GM23338 (cell line): ENCODE measurements around the gene EPS8L1. TPM values are rescaled to one million over a fixed set of nuclear protein-coding genes. Genes with fewer than 3 reads are reported as not detected.
"Not testable (repeated sequence)": the region's sequence is repeated elsewhere in the genome, so short reads cannot be mapped to it uniquely, and the experiment has no call there.

ENCODE experiments used
- ATAC-seq: fragments of 200-7000 bp; cut with Tn5 transposase; 3 replicates; pipeline ENCODE4 v1.9.1; 2020
- DNase-seq: peaks from one replicate; pipeline ENCODE4 v3.0.0-alpha.2; 2015; ENCODE audit warnings: low spot score
- H2AFZ ChIP-seq: fragments of 200-600 bp; sonication (generic); 2 replicates; pipeline ENCODE4 v1.8.0; 2016; ENCODE audit warnings: antibody characterized with exemption, mild to moderate bottlenecking, moderate library complexity
- H3F3A ChIP-seq: fragments of 200-600 bp; sonication (generic); replicated peaks from 2 replicates; pipeline ENCODE4 v1.8.0; 2017; ENCODE audit warnings: antibody characterized with exemption, mixed run types, low read depth
- H3K27ac ChIP-seq: fragments of 200-600 bp; sonication (generic); 2 replicates; pipeline ENCODE4 v1.6.1; 2016; ENCODE audit warnings: low read depth
- H3K27me3 ChIP-seq: fragments of 200-600 bp; sonication (generic); 2 replicates; pipeline ENCODE4 v1.8.0; 2016; ENCODE audit warnings: mild to moderate bottlenecking, mixed run types, moderate library complexity; ENCODE audit not compliant: insufficient read depth
- H3K36me3 ChIP-seq: fragments of 200-600 bp; sonication (generic); 2 replicates; pipeline ENCODE4 v1.8.0; 2016; ENCODE audit warnings: mild to moderate bottlenecking; ENCODE audit not compliant: insufficient read depth
- H3K4me1 ChIP-seq: fragments of 200-600 bp; sonication (generic); 2 replicates; pipeline ENCODE4 v1.8.0; 2016; ENCODE audit warnings: mild to moderate bottlenecking, moderate library complexity; ENCODE audit not compliant: insufficient read depth
- H3K4me2 ChIP-seq: fragments of 200-600 bp; sonication (generic); 2 replicates; pipeline ENCODE4 v1.7.1; 2017; ENCODE audit warnings: mixed run types
- H3K4me3 ChIP-seq: fragments of 200-600 bp; sonication (generic); 2 replicates; pipeline ENCODE4 v1.6.1; 2016; ENCODE audit warnings: mixed run types
- H3K79me2 ChIP-seq: fragments of 200-600 bp; sonication (generic); replicated peaks from 2 replicates; pipeline ENCODE4 v1.8.0; 2017; ENCODE audit warnings: mild to moderate bottlenecking; ENCODE audit not compliant: insufficient read depth
- H3K9me2 ChIP-seq: fragments of 200-600 bp; sonication (generic); 2 replicates; pipeline ENCODE4 v1.8.0; 2017; ENCODE audit not compliant: insufficient read depth
- H4K20me1 ChIP-seq: fragments of 200-600 bp; sonication (generic); replicated peaks from 2 replicates; pipeline ENCODE4 v1.8.0; 2017; ENCODE audit warnings: mild to moderate bottlenecking; ENCODE audit not compliant: insufficient read depth
- H3K27ac Mint-ChIP-seq: 2 replicates; pipeline ENCODE4 v1.8.0; 2020; ENCODE audit warnings: inconsistent platforms, mild to moderate bottlenecking, moderate library complexity, mixed read lengths
- H3K27me3 Mint-ChIP-seq: 3 replicates; pipeline ENCODE4 v1.8.0; 2022; ENCODE audit warnings: low read depth, mild to moderate bottlenecking, moderate library complexity, mixed read lengths, inconsistent platforms; ENCODE audit not compliant: insufficient read depth, poor library complexity
- H3K36me3 Mint-ChIP-seq: 3 replicates; pipeline ENCODE4 v1.8.0; 2021; ENCODE audit warnings: low read depth, mild to moderate bottlenecking, inconsistent platforms, moderate library complexity, mixed read lengths
- H3K4me1 Mint-ChIP-seq: 3 replicates; pipeline ENCODE4 v1.8.0; 2020; ENCODE audit warnings: mild to moderate bottlenecking, inconsistent platforms, mixed read lengths
- H3K4me3 Mint-ChIP-seq: 3 replicates; pipeline ENCODE4 v1.8.0; 2021; ENCODE audit warnings: moderate library complexity, mild to moderate bottlenecking, inconsistent platforms, mixed read lengths
- H3K9me3 Mint-ChIP-seq: 3 replicates; pipeline ENCODE4 v1.8.0; 2020; ENCODE audit warnings: moderate library complexity, mild to moderate bottlenecking, inconsistent platforms, mixed read lengths
- CREB1 ChIP-seq: fragments of 250-450 bp; sonication (Bioruptor Pico); IDR thresholded peaks from 2 replicates; pipeline ENCODE4 v1.5.0; 2020; ENCODE audit warnings: low read depth, mild to moderate bottlenecking, moderate library complexity
- EZH2phosphoT487 ChIP-seq: fragments of 200-600 bp; sonication (generic); IDR thresholded peaks from one replicate; pipeline ENCODE4 v1.8.1; 2018; ENCODE audit warnings: antibody characterized with exemption; ENCODE audit not compliant: unreplicated experiment
- JUNB ChIP-seq: IDR thresholded peaks from one replicate; pipeline ENCODE4 v1.6.1; 2016; ENCODE audit warnings: antibody characterized with exemption; ENCODE audit not compliant: unreplicated experiment
- NANOG ChIP-seq: IDR thresholded peaks from 2 replicates; pipeline ENCODE4 v1.6.1; 2016; ENCODE audit warnings: antibody characterized with exemption, borderline replicate concordance
- POLR2AphosphoS5 ChIP-seq: IDR thresholded peaks from 2 replicates; pipeline ENCODE4 v1.6.1; 2016; ENCODE audit warnings: antibody characterized with exemption, low read depth
- STAT1 ChIP-seq: IDR thresholded peaks from one replicate; pipeline ENCODE4 v1.6.1; 2016; ENCODE audit warnings: antibody characterized with exemption; ENCODE audit not compliant: unreplicated experiment
- ZNF114 ChIP-seq: fragments of 250-450 bp; sonication (Bioruptor Pico); IDR thresholded peaks from 2 replicates; pipeline ENCODE4 v1.5.0; 2020; ENCODE audit warnings: mild to moderate bottlenecking, moderate library complexity
- ZNF331 ChIP-seq: fragments of 250-450 bp; sonication (Bioruptor Pico); IDR thresholded peaks from 2 replicates; pipeline ENCODE4 v1.5.0; 2020; ENCODE audit warnings: low read depth, mild to moderate bottlenecking, moderate library complexity
- polyA plus RNA-seq: library from polyadenylated mRNA; unstranded; fragments of >200 nt; fragmentation: Nextera tagmentation; extraction: Ambion mirVana; gene quantifications from 2 replicates; pipeline ENCODE4 v1.2.1, GENCODE V29; 2016
- total RNA-seq: library from RNA; depleted of rRNA; stranded (reverse); fragments of >200 nt; shearing (Covaris generic); gene quantifications from 2 replicates; pipeline ENCODE4 v1.2.3, GENCODE V29; 2014
- TF ChIP-seq, protein P1 (sequence below): IDR thresholded peaks from one replicate; pipeline ENCODE4 v1.6.1; 2018; ENCODE audit warnings: antibody characterized with exemption; ENCODE audit not compliant: unreplicated experiment
- TF ChIP-seq, protein P2 (sequence below): IDR thresholded peaks from 2 replicates; pipeline ENCODE4 v1.6.1; 2016; ENCODE audit warnings: antibody characterized with exemption
- TF ChIP-seq, protein P3 (sequence below), 2 experiments: fragments of 200-600 bp in 1 of 2; sonication (generic) in 1 of 2; conservative IDR thresholded peaks; 2 replicates each; pipeline versions ENCODE4 v1.5.1 to v1.6.1; 2016 to 2017; ENCODE audit warnings: antibody characterized with exemption in 2 of 2, low read depth in 2 of 2, mild to moderate bottlenecking in 2 of 2, moderate library complexity in 1 of 2

The EPS8L1 gene
- total and polyA plus RNA-seq, 2 experiments from 2014 or later: 47.5 to 51.2 TPM

DNA sequence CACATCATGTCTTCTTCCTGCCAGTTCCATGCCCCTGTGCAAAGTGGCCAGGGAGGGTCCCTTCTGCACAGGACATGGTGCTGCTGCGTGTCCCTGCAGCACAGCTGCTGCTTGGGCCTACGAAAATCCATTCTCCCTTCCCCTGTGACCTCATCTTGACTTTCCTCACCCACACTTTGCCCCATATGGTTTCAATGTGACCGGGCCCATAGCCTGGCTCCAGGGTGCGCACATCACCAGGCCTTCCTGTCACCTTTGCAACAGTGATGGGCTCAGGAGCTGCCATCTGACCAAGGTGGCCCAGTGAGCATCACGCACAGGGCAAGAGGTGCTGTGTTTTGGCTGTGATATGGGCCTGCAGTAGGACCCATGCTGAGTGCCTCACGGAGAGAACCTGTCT lies 30.9 kb downstream of the EPS8L1 start (continued):
- TF ChIP-seq, protein P1, sequence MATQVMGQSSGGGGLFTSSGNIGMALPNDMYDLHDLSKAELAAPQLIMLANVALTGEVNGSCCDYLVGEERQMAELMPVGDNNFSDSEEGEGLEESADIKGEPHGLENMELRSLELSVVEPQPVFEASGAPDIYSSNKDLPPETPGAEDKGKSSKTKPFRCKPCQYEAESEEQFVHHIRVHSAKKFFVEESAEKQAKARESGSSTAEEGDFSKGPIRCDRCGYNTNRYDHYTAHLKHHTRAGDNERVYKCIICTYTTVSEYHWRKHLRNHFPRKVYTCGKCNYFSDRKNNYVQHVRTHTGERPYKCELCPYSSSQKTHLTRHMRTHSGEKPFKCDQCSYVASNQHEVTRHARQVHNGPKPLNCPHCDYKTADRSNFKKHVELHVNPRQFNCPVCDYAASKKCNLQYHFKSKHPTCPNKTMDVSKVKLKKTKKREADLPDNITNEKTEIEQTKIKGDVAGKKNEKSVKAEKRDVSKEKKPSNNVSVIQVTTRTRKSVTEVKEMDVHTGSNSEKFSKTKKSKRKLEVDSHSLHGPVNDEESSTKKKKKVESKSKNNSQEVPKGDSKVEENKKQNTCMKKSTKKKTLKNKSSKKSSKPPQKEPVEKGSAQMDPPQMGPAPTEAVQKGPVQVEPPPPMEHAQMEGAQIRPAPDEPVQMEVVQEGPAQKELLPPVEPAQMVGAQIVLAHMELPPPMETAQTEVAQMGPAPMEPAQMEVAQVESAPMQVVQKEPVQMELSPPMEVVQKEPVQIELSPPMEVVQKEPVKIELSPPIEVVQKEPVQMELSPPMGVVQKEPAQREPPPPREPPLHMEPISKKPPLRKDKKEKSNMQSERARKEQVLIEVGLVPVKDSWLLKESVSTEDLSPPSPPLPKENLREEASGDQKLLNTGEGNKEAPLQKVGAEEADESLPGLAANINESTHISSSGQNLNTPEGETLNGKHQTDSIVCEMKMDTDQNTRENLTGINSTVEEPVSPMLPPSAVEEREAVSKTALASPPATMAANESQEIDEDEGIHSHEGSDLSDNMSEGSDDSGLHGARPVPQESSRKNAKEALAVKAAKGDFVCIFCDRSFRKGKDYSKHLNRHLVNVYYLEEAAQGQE: no peak
- TF ChIP-seq POLR2AphosphoS5 (no peak), STAT1 (no peak), CREB1 (CRISPR knock-in tag) (no peak)

DNA sequence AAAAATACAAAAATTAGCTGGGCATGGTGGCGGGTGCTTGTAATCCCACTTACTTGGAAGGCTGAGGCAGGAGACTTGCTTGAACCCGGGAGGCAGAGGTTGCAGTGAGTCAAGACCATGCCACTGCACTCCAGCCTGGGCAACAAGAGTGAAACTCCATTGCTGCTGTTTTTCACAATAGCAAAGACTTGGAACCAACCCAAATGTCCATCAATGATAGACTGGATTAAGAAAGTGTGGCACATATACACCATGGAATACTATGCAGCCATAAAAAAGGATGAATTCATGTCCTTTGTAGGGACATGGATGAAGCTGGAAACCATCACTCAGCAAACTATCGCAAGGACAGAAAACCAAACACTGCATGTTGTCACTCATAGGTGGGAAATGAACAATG lies 31.6 kb downstream of the EPS8L1 start:
- ATAC-seq, H3K9me2 ChIP-seq, DNase-seq, H3K27me3 ChIP-seq, H3K4me1 ChIP-seq, H3K4me3 Mint-ChIP-seq, H3K4me2 ChIP-seq, H3K9me3 Mint-ChIP-seq, H3F3A ChIP-seq, H3K4me3 ChIP-seq, H3K4me1 Mint-ChIP-seq, H3K36me3 ChIP-seq, H3K79me2 ChIP-seq, H3K27me3 Mint-ChIP-seq, H3K27ac ChIP-seq, H3K27ac Mint-ChIP-seq, H2AFZ ChIP-seq: not testable (repeated sequence)
- peaks cover 23% of the 10 kb centered on the region for H3K36me3 Mint-ChIP-seq
- H4K20me1 ChIP-seq: peaks cover 23% of the 10 kb centered on the region; the same call in 1 of the 2 replicates

DNA sequence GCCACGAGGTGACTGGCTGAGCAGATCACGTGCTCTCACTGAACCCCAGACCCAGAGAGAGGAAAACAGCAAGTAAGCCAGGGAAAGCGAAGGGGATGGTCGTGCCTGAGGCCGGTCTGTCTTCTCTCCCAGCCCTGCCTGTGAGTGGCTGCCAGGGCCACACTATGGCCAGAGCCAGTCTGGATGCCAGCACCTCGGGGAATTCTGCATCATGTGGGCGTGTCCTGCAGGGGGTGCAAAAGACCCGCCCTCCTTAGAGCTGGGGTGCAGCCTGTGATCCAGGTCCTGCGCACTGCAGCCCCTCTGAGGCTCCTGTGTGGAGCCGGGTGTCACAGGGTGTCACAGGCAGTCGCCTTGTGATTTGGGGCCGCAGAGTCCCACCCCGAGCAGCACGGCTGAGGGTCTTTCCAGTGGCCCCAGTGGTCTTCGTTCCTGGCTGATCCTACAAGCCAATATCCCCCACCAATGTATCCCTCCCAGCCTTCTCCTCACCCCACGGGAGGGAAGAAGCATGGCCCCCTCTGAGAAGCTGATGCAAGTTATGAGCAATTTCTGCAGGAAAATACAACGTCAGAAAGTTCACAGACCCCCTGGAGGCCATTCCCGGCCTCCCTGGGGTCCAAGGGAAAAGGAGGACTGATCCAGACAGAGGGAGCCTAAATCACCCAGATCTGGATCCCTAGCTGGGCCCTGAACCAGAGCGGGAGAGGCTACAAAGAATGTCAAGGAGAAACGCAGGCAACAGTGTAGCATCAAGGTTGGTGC lies 34.0 kb downstream of the EPS8L1 start:
- H3K36me3 Mint-ChIP-seq: peaks cover 13% of the 10 kb centered on the region; the same call in 2 of the 3 replicates
- H3K36me3 ChIP-seq: no peaks in the 10 kb centered on the region
- peak overlapping the region; percentile 77; the same call in 1 of the 2 replicates for H3K27ac Mint-ChIP-seq
- no peak for DNase-seq
- no peaks in the 10 kb centered on the region; the same call in 2 of the 3 replicates for H3K9me3 Mint-ChIP-seq
- peaks cover 14% of the 10 kb centered on the region; the same call in 1 of the 2 replicates for H3K4me1 ChIP-seq
- no peak overlapping the region for H3K27ac ChIP-seq
- H3K27me3 Mint-ChIP-seq: peaks cover 5% of the 10 kb centered on the region
- H3K4me3 ChIP-seq: no peak overlapping the region
- no peak; the same call in 2 of the 3 replicates for ATAC-seq
- no peaks in the 10 kb centered on the region for H3K9me2 ChIP-seq
- H3K4me2 ChIP-seq: no peak overlapping the region
- no peak overlapping the region; the same call in 2 of the 3 replicates for H3K4me3 Mint-ChIP-seq
- H3F3A ChIP-seq: no peaks in the 10 kb centered on the region
- H3K79me2 ChIP-seq: peaks cover 19% of the 10 kb centered on the region
- no peaks in the 10 kb centered on the region for H3K27me3 ChIP-seq
- H2AFZ ChIP-seq: no peak overlapping the region
- peaks cover 9% of the 10 kb centered on the region for H3K4me1 Mint-ChIP-seq
- peaks cover 30% of the 10 kb centered on the region for H4K20me1 ChIP-seq
- TF ChIP-seq ZNF114 (CRISPR knock-in tag) (no peak), NANOG (no peak), CREB1 (CRISPR knock-in tag) (no peak), EZH2phosphoT487 (no peak), JUNB (no peak), STAT1 (no peak), ZNF331 (CRISPR knock-in tag) (no peak)
- TF ChIP-seq, protein P2, sequence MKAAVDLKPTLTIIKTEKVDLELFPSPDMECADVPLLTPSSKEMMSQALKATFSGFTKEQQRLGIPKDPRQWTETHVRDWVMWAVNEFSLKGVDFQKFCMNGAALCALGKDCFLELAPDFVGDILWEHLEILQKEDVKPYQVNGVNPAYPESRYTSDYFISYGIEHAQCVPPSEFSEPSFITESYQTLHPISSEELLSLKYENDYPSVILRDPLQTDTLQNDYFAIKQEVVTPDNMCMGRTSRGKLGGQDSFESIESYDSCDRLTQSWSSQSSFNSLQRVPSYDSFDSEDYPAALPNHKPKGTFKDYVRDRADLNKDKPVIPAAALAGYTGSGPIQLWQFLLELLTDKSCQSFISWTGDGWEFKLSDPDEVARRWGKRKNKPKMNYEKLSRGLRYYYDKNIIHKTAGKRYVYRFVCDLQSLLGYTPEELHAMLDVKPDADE: no peak
- TF ChIP-seq, protein P3, sequence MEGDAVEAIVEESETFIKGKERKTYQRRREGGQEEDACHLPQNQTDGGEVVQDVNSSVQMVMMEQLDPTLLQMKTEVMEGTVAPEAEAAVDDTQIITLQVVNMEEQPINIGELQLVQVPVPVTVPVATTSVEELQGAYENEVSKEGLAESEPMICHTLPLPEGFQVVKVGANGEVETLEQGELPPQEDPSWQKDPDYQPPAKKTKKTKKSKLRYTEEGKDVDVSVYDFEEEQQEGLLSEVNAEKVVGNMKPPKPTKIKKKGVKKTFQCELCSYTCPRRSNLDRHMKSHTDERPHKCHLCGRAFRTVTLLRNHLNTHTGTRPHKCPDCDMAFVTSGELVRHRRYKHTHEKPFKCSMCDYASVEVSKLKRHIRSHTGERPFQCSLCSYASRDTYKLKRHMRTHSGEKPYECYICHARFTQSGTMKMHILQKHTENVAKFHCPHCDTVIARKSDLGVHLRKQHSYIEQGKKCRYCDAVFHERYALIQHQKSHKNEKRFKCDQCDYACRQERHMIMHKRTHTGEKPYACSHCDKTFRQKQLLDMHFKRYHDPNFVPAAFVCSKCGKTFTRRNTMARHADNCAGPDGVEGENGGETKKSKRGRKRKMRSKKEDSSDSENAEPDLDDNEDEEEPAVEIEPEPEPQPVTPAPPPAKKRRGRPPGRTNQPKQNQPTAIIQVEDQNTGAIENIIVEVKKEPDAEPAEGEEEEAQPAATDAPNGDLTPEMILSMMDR (conservative IDR thresholded peaks at IDR 0.05; ENCODE audit: low read depth in 2 of 2): no peak
